ENCODE measurements around the gene TRIM32.

DNA sequence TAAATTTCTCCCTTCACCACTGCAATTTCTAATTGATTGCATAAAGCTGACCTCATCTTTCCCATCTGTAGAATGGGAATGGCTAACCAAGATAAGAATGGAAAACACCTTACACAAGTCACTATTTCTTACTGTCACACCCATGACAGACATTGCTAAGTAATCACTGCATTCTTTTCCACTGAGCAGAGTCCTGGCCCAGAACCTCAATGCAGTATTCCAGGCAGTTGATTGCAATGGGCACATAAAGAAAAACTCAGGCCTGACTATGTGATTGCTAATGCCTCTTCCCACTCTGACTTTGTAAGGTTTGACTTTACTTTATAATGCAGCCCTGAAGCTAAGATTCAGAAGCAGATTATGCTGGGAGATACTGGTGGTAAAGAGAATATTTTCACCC is 29.3 kb downstream of the TRIM32 start:
- TF ChIP-seq GATA3 (IDR thresholded peaks at IDR 0.05; ENCODE audit: low read depth, low read length): no peak
- no peak for TF ChIP-seq GATA2 (IDR thresholded peaks at IDR 0.05; ENCODE audit: low read depth, low read length)
